Activated CD8-positive, alpha-beta T cell treated with anti-CD3 and anti-CD28 coated beads for 36 hours (primary cell): ENCODE data around the gene TCTN1. TPM values are rescaled to one million over a fixed set of nuclear protein-coding genes. Genes with fewer than 3 reads are reported as not detected.
A peak's percentile ranks its signal among the peaks of the same experiment; 100 is the strongest.

Experiments used
- ATAC-seq: fragments of 200-7000 bp; cut with Tn5 transposase; one replicate; pipeline ENCODE4 v1.10.0; 2021; ENCODE audit warnings: mild to moderate bottlenecking, moderate library complexity
- CTCF ChIA-PET: fragments of 350-600 bp; sonication (Branson Sonifier 250); formaldehyde crosslinking; loops from one replicate; lab custom pipeline; 2021; ENCODE audit warnings: antibody characterized with exemption; lab: Charles Lee
- POLR2A ChIA-PET: fragments of 350-600 bp; sonication (Branson Sonifier 250); formaldehyde crosslinking; loops from one replicate; lab custom pipeline; 2021; ENCODE audit warnings: antibody characterized with exemption; lab: Charles Lee
- DNase-seq: peaks from one replicate; pipeline ENCODE4 v3.0.0-alpha.2; 2020
- H3K27ac Mint-ChIP-seq: one replicate; pipeline ENCODE4 v1.8.0; 2021; ENCODE audit warnings: mild to moderate bottlenecking, mixed read lengths
- H3K27me3 Mint-ChIP-seq: one replicate; pipeline ENCODE4 v1.8.0; 2021; ENCODE audit warnings: mixed read lengths
- H3K36me3 Mint-ChIP-seq: one replicate; pipeline ENCODE4 v1.8.0; 2021; ENCODE audit warnings: low read depth, mixed read lengths
- H3K4me1 Mint-ChIP-seq: one replicate; pipeline ENCODE4 v1.8.0; 2021; ENCODE audit warnings: low read depth, mixed read lengths
- H3K4me3 Mint-ChIP-seq: one replicate; pipeline ENCODE4 v1.8.0; 2021; ENCODE audit warnings: mild to moderate bottlenecking, moderate library complexity, mixed read lengths
- H3K9me3 Mint-ChIP-seq: one replicate; pipeline ENCODE4 v1.8.0; 2021; ENCODE audit warnings: mixed read lengths
- CTCF ChIP-seq: fragments of 200-600 bp; IDR thresholded peaks from one replicate; pipeline ENCODE4 v1.8.0; 2022; ENCODE audit warnings: antibody characterized with exemption, mild to moderate bottlenecking
- intact Hi-C: fragments of 100-400 bp; cut with micrococcal nuclease; formaldehyde crosslinking; loops from one replicate; pipeline ENCODE4 v1.10.0; 2022
- total RNA-seq, 2 experiments: library from RNA; stranded (reverse); gene quantifications; one replicate each; pipeline ENCODE4 v1.2.3, GENCODE V29; 2021

Gene TCTN1
- total RNA-seq, 2 experiments from 2014 or later, result 7.9 to 8.6 TPM

GRCh38 chr12:110683888-110684287 is 70.0 kb downstream of the TCTN1 start:
- TF ChIP-seq CTCF, result no peak
- ATAC-seq (no peak), DNase-seq (no peak)
- ChIA-PET CTCF (no interaction called here), POLR2A (interaction anchor here (0.6 kb wide), 1 partner anchor 53 kb away, joined by 3 read pairs; no protein-coding TSS in a partner anchor)
- no peaks in the 10 kb centered on the region for H3K27me3 Mint-ChIP-seq
- H3K4me1 Mint-ChIP-seq, result peaks cover 41% of the 10 kb centered on the region
- intact Hi-C loops, result no loop called here
- no peak overlapping the region for H3K4me3 Mint-ChIP-seq
- H3K27ac Mint-ChIP-seq, result no peak overlapping the region
- H3K36me3 Mint-ChIP-seq, result peaks cover 35% of the 10 kb centered on the region
- H3K9me3 Mint-ChIP-seq, result no peaks in the 10 kb centered on the region

GRCh38 chr12:110684312-110684836 is 70.4 kb downstream of the TCTN1 start:
- Mint-ChIP-seq H3K27me3 (no peaks in the 10 kb centered on the region), H3K9me3 (no peaks in the 10 kb centered on the region), H3K36me3 (peaks cover 35% of the 10 kb centered on the region), H3K27ac (no peak overlapping the region), H3K4me3 (no peak overlapping the region), H3K4me1 (peaks cover 41% of the 10 kb centered on the region)
- CTCF ChIA-PET, result no interaction called here
- no peak for TF ChIP-seq CTCF
- DNase-seq (no peak), ATAC-seq (no peak)
- intact Hi-C loops, result no loop called here
- POLR2A ChIA-PET, result interaction anchor here (0.6 kb wide), 1 partner anchor 53 kb away, joined by 3 read pairs; no protein-coding TSS in a partner anchor

GRCh38 chr12:110686294-110686903 is 72.5 kb downstream of the TCTN1 start:
- Mint-ChIP-seq H3K9me3 (no peaks in the 10 kb centered on the region), H3K27me3 (no peaks in the 10 kb centered on the region), H3K27ac (no peak overlapping the region), H3K36me3 (peaks cover 35% of the 10 kb centered on the region), H3K4me1 (peaks cover 52% of the 10 kb centered on the region), H3K4me3 (peak overlapping the region; percentile 69)
- ChIA-PET POLR2A (interaction anchor here (1.6 kb wide), 1 partner anchor 19 kb away, joined by 4 read pairs; no protein-coding TSS in a partner anchor), CTCF (interaction anchor here (0.7 to 1.4 kb wide), 5 partner anchors 11 to 201 kb away, joined by 3 to 6 read pairs (median 3); no protein-coding TSS in a partner anchor)
- intact Hi-C loops, result no loop called here
- ATAC-seq (no peak), DNase-seq (no peak)
- no peak for TF ChIP-seq CTCF

- Mint-ChIP-seq H3K27ac (no peak overlapping the region), H3K9me3 (no peaks in the 10 kb centered on the region), H3K36me3 (peaks cover 30% of the 10 kb centered on the region), H3K4me3 (peak overlapping the region; percentile 69), H3K27me3 (no peaks in the 10 kb centered on the region), H3K4me1 (peaks cover 50% of the 10 kb centered on the region)
- ChIA-PET CTCF (interaction anchor here (0.7 to 1.3 kb wide), 2 partner anchors 68 to 85 kb away, joined by 3 to 6 read pairs; no protein-coding TSS in a partner anchor), POLR2A (interaction anchor here (1.5 kb wide), 1 partner anchor 9 kb away, joined by 3 read pairs; no protein-coding TSS in a partner anchor)
- intact Hi-C loops, result no loop called here
- TF ChIP-seq CTCF, result no peak
- ATAC-seq, result no peak
- DNase-seq, result peak; percentile 17
These were observed 73.7 kb downstream of the TCTN1 start for GRCh38 chr12:110687396-110688169.
